Lower lobe of right lung (tissue), 2 donors: ENCODE data around the gene NECTIN2. TPM values are rescaled to one million over a fixed set of nuclear protein-coding genes. Genes with fewer than 3 reads are reported as not detected.

ENCODE experiments used
- ATAC-seq, 2 donors: fragments of 200-7000 bp; cut with Tn5 transposase; one replicate each; pipeline ENCODE4 v1.9.1; 2020 to 2022; ENCODE audit warnings: mild to moderate bottlenecking in 2 of 2, moderate library complexity in 2 of 2
- DNase-seq: peaks from one replicate; pipeline ENCODE4 v3.0.0-alpha.2; 2020
- H3K27ac ChIP-seq: fragments of 200-600 bp; one replicate; pipeline ENCODE4 v1.8.0; 2022
- H3K27me3 ChIP-seq: fragments of 200-600 bp; one replicate; pipeline ENCODE4 v1.8.0; 2022; ENCODE audit warnings: low read depth
- H3K36me3 ChIP-seq: fragments of 200-600 bp; one replicate; pipeline ENCODE4 v1.8.0; 2022; ENCODE audit warnings: mild to moderate bottlenecking
- H3K4me1 ChIP-seq: fragments of 200-600 bp; one replicate; pipeline ENCODE4 v1.8.0; 2022
- H3K4me3 ChIP-seq: fragments of 200-600 bp; one replicate; pipeline ENCODE4 v1.8.0; 2022; ENCODE audit warnings: mild to moderate bottlenecking
- H3K9me3 ChIP-seq: fragments of 200-600 bp; one replicate; pipeline ENCODE4 v1.8.0; 2022
- intact Hi-C: fragments of 100-400 bp; cut with DNase I; formaldehyde crosslinking; loops from one replicate; pipeline ENCODE4 v1.11.0; 2022
- total RNA-seq: library from RNA; stranded (reverse); fragmentation: NEBNext Ultra II Directional; extraction: Animal tissue kit (Norgen Biotek cat#: 25700); gene quantifications from one replicate; pipeline ENCODE4 v1.2.1, GENCODE V29; 2021
- TF ChIP-seq, protein P1 (sequence below): fragments of 200-600 bp; IDR thresholded peaks from one replicate; pipeline ENCODE4 v1.8.0; 2022; ENCODE audit warnings: antibody characterized with exemption, mild to moderate bottlenecking
- donor health status: DM: no; HTN: yes; CAD: no; lungs with severe emphysema.

The NECTIN2 gene
- total RNA-seq, 1 donor from 2014 or later: 75.1 TPM

DNA sequence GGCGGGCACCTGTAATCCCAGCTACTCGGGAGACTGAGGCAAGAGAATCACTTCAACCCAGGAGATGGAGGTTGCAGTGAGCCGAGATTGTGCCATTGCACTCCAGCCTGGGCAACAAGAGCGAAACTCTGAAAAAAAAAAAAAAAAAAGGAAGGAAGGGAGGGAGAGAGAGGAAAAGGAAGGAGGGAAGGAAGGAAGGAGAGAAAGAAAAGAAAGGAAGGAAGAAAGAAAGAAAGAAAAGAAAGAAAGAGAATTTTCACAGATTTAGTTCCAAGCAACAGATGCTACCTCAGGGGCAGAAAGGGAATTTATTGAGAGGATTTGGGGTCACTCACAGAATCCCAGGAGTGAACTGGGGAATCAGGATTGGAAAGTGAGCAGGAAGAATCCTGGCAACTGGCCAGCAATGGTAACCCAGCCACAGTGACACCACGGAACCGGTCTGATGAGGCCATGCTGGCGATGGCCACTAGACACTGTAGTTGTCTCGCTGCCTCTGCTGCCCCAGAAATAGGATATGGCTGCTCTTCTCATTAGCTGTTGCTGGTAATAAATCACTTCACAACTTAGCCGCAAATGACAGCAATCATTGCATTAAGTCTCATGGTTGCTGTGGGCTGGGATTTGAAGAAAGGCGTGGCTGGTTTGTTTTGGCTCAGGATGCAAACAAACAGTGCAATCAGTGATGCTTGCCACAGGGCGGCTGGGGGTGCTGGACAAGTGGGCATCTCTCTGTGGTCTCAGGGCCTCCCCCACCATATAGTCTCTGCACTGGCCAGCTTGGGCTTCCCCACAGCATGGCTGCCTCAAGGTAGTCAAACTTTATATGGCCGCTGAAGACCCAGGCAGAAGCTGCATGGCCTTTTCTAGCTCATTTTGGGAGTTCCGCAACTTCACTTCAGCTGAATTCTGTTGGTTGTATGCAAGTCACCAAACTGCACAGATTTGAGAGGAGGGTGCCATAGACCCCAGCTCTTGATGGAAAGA is 42.4 kb upstream of the NECTIN2 start:
- no peak overlapping the region for H3K4me3 ChIP-seq
- ATAC-seq (no peak), DNase-seq (no peak)
- H3K9me3 ChIP-seq: no peaks in the 10 kb centered on the region
- no peaks in the 10 kb centered on the region for H3K27me3 ChIP-seq
- no peaks in the 10 kb centered on the region for H3K36me3 ChIP-seq
- intact Hi-C loops: no loop called here
- H3K27ac ChIP-seq: no peak overlapping the region
- peaks cover 26% of the 10 kb centered on the region for H3K4me1 ChIP-seq
- TF ChIP-seq, protein P1, sequence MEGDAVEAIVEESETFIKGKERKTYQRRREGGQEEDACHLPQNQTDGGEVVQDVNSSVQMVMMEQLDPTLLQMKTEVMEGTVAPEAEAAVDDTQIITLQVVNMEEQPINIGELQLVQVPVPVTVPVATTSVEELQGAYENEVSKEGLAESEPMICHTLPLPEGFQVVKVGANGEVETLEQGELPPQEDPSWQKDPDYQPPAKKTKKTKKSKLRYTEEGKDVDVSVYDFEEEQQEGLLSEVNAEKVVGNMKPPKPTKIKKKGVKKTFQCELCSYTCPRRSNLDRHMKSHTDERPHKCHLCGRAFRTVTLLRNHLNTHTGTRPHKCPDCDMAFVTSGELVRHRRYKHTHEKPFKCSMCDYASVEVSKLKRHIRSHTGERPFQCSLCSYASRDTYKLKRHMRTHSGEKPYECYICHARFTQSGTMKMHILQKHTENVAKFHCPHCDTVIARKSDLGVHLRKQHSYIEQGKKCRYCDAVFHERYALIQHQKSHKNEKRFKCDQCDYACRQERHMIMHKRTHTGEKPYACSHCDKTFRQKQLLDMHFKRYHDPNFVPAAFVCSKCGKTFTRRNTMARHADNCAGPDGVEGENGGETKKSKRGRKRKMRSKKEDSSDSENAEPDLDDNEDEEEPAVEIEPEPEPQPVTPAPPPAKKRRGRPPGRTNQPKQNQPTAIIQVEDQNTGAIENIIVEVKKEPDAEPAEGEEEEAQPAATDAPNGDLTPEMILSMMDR: no peak

DNA sequence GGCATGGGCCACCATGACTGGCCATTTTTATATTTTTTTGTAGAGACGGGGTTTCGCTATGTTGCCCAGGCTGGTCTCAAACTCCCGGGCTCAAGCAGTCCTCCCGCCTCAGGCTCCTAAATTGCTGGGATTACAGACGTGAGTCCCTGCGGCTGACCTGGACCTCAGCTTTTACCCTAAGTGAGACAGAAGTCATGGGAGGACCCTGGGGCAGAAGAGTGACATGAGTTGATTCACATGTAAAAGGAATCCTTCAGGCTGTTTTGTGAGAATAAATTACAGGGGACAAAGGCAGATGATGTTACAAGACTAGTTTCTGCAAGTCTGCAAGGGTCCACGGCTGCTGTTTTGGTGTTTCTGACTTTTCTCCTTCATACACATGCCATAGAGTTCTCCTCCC is 39.8 kb upstream of the NECTIN2 start:
- H3K9me3 ChIP-seq: no peaks in the 10 kb centered on the region
- H3K4me1 ChIP-seq: peaks cover 35% of the 10 kb centered on the region
- peaks cover 2% of the 10 kb centered on the region for H3K36me3 ChIP-seq
- H3K27me3 ChIP-seq: no peaks in the 10 kb centered on the region
- intact Hi-C loops: no loop called here
- H3K27ac ChIP-seq: no peak overlapping the region
- no peak for DNase-seq
- ATAC-seq: no peak
- TF ChIP-seq, protein P1: no peak
- no peak overlapping the region for H3K4me3 ChIP-seq

DNA sequence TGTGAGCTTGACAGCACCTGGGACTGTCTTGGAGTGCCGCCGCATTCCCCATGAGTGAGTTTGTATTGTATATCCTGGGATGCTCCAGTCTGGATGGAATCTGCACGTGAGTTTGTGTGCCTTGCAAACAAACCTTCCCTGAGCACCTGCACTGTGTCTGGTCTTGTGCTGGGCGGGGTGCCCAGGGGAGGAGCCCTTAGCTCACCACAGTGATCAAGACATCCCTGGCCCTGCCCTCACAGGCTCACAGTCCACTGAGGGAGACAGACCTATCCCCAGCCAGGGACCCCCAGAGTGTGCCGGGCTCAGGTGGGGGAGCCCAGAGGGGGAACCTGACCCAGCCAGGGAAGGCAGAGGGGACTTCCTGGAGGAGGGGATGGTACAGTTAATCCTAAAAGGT is 38.9 kb upstream of the NECTIN2 start:
- H3K27me3 ChIP-seq: no peaks in the 10 kb centered on the region
- DNase-seq: peak; percentile 57
- H3K36me3 ChIP-seq: peaks cover 8% of the 10 kb centered on the region
- peak overlapping the region; percentile 80 for H3K27ac ChIP-seq
- peak; percentile 26 to 36 for ATAC-seq
- no peaks in the 10 kb centered on the region for H3K9me3 ChIP-seq
- TF ChIP-seq, protein P1: no peak
- H3K4me3 ChIP-seq: no peak overlapping the region
- intact Hi-C loops: no loop called here
- H3K4me1 ChIP-seq: peaks cover 35% of the 10 kb centered on the region

DNA sequence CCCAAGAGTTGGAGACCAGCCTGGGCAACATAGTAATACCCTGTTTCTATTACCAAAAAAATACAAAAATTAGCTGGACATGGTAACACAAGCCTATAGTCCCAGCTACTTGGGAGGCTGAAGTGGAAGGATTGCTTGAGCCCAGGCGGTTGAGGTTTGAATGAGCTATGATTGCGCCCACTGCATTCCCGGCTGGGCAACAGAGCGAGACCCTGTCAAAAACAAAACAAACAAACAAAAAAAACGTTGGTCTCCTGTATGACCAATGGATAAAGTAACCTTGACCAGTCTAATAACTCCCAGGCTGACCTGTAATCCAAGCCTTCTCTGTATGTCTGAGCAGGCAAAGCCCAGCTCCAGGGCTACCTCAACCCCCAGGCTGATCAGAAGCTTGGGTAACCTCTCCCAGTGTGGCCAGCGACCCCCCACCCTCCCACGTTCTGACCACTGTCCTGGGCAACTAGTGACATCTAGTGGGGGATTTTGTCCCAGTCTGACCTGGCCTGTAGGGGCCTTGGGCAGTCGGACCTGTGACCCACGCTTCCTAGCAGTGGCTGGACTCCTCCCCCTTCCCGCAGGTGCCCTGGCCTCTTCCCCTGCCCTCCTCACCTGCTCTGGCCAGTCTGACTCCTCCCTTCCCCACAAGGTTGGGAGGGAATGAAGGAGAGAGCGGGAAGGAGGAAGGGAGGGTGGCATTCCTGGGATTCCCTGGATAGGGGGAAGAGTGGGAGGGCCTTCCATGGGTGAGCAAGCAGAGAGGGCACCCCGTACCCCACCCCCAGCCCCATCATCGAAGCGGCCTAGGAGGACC is 38.2 kb upstream of the NECTIN2 start:
- H3K27ac ChIP-seq: peak overlapping the region; percentile 80
- H3K27me3 ChIP-seq: no peaks in the 10 kb centered on the region
- H3K4me3 ChIP-seq: peak overlapping the region; percentile 71
- H3K4me1 ChIP-seq: peaks cover 35% of the 10 kb centered on the region
- intact Hi-C loops: no loop called here
- TF ChIP-seq, protein P1: peak; percentile 49
- peaks cover 12% of the 10 kb centered on the region for H3K36me3 ChIP-seq
- peak; percentile 80 for DNase-seq
- peak; percentile 88 to 92 for ATAC-seq
- no peaks in the 10 kb centered on the region for H3K9me3 ChIP-seq
